ENCODE measurements around the gene USH1C.

Gene USH1C

DNA sequence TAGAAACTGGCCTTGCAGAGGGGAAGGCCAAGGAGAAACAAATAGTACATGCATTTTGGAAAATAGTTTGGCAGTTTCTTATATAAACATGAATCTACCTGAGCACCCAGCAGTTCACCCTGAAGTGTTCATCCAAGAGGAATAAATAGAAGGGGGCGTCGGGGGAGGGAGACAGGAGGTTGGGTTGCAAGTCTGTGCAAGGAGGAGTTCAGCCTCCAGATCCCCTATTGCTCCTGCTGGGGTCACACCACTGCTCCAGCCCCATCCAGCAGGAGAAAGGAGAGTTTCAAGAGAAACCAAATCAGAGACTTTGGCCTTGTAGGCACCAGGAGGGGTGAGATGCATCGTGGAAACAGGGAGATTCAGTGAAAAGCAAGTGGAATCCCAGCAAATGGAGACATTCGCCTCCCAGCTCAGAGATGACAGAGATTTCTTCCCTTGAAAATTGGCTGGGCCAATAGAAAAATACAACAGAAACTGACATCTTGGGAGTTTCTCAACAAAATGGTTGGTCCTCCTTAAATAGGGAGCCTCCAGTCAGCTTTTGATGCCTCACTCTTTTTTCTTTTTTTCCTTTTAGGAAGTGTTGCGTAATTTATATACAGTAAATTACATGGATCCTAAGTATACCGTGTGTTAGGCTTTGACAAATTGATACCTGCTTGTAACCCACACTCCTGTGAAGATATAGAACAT, 37.0 kb upstream of the USH1C start:
- H4K91ac ChIP-seq (ENCODE audit: low read length) = no peak overlapping the region
- WGBS = 73% methylated on average over 4 of the region's 6 CpGs
- H3K14ac ChIP-seq (ENCODE audit: low read length in 2 of 2) = no peak overlapping the region
- H3K4me1 ChIP-seq (ENCODE audit: control insufficient read depth, insufficient read depth, low read depth, low read length) = no peaks in the 10 kb centered on the region
- H3K4me3 ChIP-seq (ENCODE audit: insufficient read depth in 1 of 2, low read depth in 1 of 2, low read length in 2 of 2) = no peak overlapping the region
- no peak overlapping the region for H2BK120ac ChIP-seq (ENCODE audit: low read depth, low read length)
- no peak overlapping the region for H3K4me2 ChIP-seq (ENCODE audit: low read length, poor library complexity, severe bottlenecking)
- H2AFZ ChIP-seq (ENCODE audit: low read depth, low read length) = no peak overlapping the region
- H3K79me1 ChIP-seq (replicated peaks; ENCODE audit: low read length, poor library complexity, severe bottlenecking) = no peaks in the 10 kb centered on the region
- H3K23ac ChIP-seq (ENCODE audit: low read length in 2 of 2) = no peak overlapping the region
- no peak overlapping the region for H3K9ac ChIP-seq (ENCODE audit: low read length)
- peaks cover 11 to 71% of the 10 kb centered on the region in 2 experiments for H3K27me3 ChIP-seq (ENCODE audit: control insufficient read depth in 1 of 2, insufficient read depth in 1 of 2, low read length in 2 of 2)
- H2AK5ac ChIP-seq (ENCODE audit: low read length, severe bottlenecking) = no peak overlapping the region
- no peak overlapping the region for H2BK12ac ChIP-seq (ENCODE audit: low read length in 2 of 2)
- no peak overlapping the region for H3K4ac ChIP-seq (ENCODE audit: low read depth in 1 of 2, low read length in 2 of 2)
- DNase-seq = no peak
- no peak overlapping the region for H2BK15ac ChIP-seq (ENCODE audit: low read depth, poor library complexity, severe bottlenecking)
- no peak overlapping the region for H3K27ac ChIP-seq (ENCODE audit: low read length, poor library complexity, severe bottlenecking)
- no peak overlapping the region for H3K18ac ChIP-seq (ENCODE audit: low read depth in 1 of 2, low read length in 2 of 2)
- H4K8ac ChIP-seq (ENCODE audit: low read length) = no peak overlapping the region
- no peak overlapping the region for H2BK5ac ChIP-seq (ENCODE audit: low read depth, low read length, poor library complexity, severe bottlenecking)
- H3K36me3 ChIP-seq (ENCODE audit: control insufficient read depth in 1 of 2, insufficient read depth in 2 of 2, low read depth in 1 of 2, low read length in 2 of 2) = no peaks in the 10 kb centered on the region
- no peaks in the 10 kb centered on the region for H3K9me3 ChIP-seq (ENCODE audit: control insufficient read depth, low read length)

DNA sequence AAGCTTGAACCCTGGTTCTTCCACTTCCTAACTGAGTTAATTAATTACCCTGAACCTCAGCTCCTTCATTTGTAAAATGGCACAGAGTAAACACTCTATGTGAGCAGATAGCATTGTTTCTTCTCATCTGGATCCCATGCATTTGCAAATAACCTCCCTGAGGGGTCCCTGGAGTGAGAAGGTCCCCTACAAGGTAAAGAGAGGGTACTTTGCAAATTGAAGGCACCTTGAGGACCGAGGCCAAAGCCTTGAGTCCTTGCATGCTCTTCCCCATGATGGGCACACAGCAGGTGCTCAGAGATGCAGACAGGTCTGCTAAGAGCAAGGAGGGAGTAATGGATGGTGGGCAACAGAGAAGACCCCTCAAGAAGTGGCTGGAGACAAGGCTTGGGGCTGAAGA, 36.1 kb upstream of the USH1C start:
- no peaks in the 10 kb centered on the region for H3K9me3 ChIP-seq (ENCODE audit: control insufficient read depth, low read length)
- no peak overlapping the region for H2BK15ac ChIP-seq (ENCODE audit: low read depth, poor library complexity, severe bottlenecking)
- H2AFZ ChIP-seq (ENCODE audit: low read depth, low read length) = no peak overlapping the region
- no peak overlapping the region for H3K4me2 ChIP-seq (ENCODE audit: low read length, poor library complexity, severe bottlenecking)
- H3K4me1 ChIP-seq (ENCODE audit: control insufficient read depth, insufficient read depth, low read depth, low read length) = no peaks in the 10 kb centered on the region
- H3K18ac ChIP-seq (ENCODE audit: low read depth in 1 of 2, low read length in 2 of 2) = no peak overlapping the region
- no peak overlapping the region for H2BK12ac ChIP-seq (ENCODE audit: low read length in 2 of 2)
- no peak overlapping the region for H3K4me3 ChIP-seq (ENCODE audit: insufficient read depth in 1 of 2, low read depth in 1 of 2, low read length in 2 of 2)
- no peak overlapping the region for H3K9ac ChIP-seq (ENCODE audit: low read length)
- no peak overlapping the region for H2BK5ac ChIP-seq (ENCODE audit: low read depth, low read length, poor library complexity, severe bottlenecking)
- H3K27me3 ChIP-seq (ENCODE audit: control insufficient read depth in 1 of 2, insufficient read depth in 1 of 2, low read length in 2 of 2) = peaks cover 3 to 69% of the 10 kb centered on the region in 2 experiments
- H4K91ac ChIP-seq (ENCODE audit: low read length) = no peak overlapping the region
- H3K27ac ChIP-seq (ENCODE audit: low read length, poor library complexity, severe bottlenecking) = no peak overlapping the region
- no peak overlapping the region for H3K14ac ChIP-seq (ENCODE audit: low read length in 2 of 2)
- H4K8ac ChIP-seq (ENCODE audit: low read length) = no peak overlapping the region
- no peak overlapping the region for H3K4ac ChIP-seq (ENCODE audit: low read depth in 1 of 2, low read length in 2 of 2)
- H2BK120ac ChIP-seq (ENCODE audit: low read depth, low read length) = no peak overlapping the region
- H3K23ac ChIP-seq (ENCODE audit: low read length in 2 of 2) = no peak overlapping the region
- H3K79me1 ChIP-seq (replicated peaks; ENCODE audit: low read length, poor library complexity, severe bottlenecking) = no peaks in the 10 kb centered on the region
- no peak overlapping the region for H2AK5ac ChIP-seq (ENCODE audit: low read length, severe bottlenecking)
- no peaks in the 10 kb centered on the region for H3K36me3 ChIP-seq (ENCODE audit: control insufficient read depth in 1 of 2, insufficient read depth in 2 of 2, low read depth in 1 of 2, low read length in 2 of 2)
- WGBS = 25% methylated on average over 1 of the region's 1 CpG
- no peak for DNase-seq

DNA sequence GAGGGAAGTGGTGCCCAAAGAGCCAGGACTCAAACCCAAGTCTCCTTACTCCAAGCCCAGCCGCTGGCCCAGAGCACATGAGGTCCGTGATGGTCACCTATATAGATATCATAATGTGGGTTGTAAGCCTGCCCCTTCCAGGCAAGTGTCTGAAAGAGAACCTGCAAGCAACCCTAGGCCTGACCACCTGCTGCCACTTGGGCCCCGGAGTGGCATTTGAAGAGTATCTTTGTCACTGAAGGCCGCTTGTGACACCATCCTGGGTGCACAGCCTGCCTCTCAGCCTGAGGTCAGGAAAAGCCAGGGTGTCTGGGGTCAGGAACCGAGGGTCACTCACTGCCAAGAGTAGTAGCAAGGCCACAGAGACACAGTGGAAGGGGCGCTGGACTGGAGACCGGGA, 35.2 kb upstream of the USH1C start:
- Histone ChIP-seq H2AK5ac (ENCODE audit: low read length, severe bottlenecking) (no peak overlapping the region), H2BK120ac (ENCODE audit: low read depth, low read length) (no peak overlapping the region), H2BK12ac (ENCODE audit: low read length in 2 of 2) (no peak overlapping the region), H4K91ac (ENCODE audit: low read length) (no peak overlapping the region), H3K79me1 (replicated peaks; ENCODE audit: low read length, poor library complexity, severe bottlenecking) (no peaks in the 10 kb centered on the region), H3K14ac (ENCODE audit: low read length in 2 of 2) (no peak overlapping the region), H2BK5ac (ENCODE audit: low read depth, low read length, poor library complexity, severe bottlenecking) (no peak overlapping the region), H3K27ac (ENCODE audit: low read length, poor library complexity, severe bottlenecking) (no peak overlapping the region), H3K36me3 (ENCODE audit: control insufficient read depth in 1 of 2, insufficient read depth in 2 of 2, low read depth in 1 of 2, low read length in 2 of 2) (no peaks in the 10 kb centered on the region), H3K9ac (ENCODE audit: low read length) (no peak overlapping the region), H3K27me3 (ENCODE audit: control insufficient read depth in 1 of 2, insufficient read depth in 1 of 2, low read length in 2 of 2) (peaks cover 3 to 63% of the 10 kb centered on the region in 2 experiments), H2AFZ (ENCODE audit: low read depth, low read length) (no peak overlapping the region), H3K4me3 (ENCODE audit: insufficient read depth in 1 of 2, low read depth in 1 of 2, low read length in 2 of 2) (no peak overlapping the region), H3K23ac (ENCODE audit: low read length in 2 of 2) (no peak overlapping the region), H3K4me1 (ENCODE audit: control insufficient read depth, insufficient read depth, low read depth, low read length) (no peaks in the 10 kb centered on the region), H3K4me2 (ENCODE audit: low read length, poor library complexity, severe bottlenecking) (no peak overlapping the region), H3K4ac (ENCODE audit: low read depth in 1 of 2, low read length in 2 of 2) (no peak overlapping the region), H3K9me3 (ENCODE audit: control insufficient read depth, low read length) (no peaks in the 10 kb centered on the region), H2BK15ac (ENCODE audit: low read depth, poor library complexity, severe bottlenecking) (no peak overlapping the region), H4K8ac (ENCODE audit: low read length) (no peak overlapping the region), H3K18ac (ENCODE audit: low read depth in 1 of 2, low read length in 2 of 2) (no peak overlapping the region)
- DNase-seq = no peak
- WGBS = 83% methylated on average over 7 of the region's 7 CpGs

DNA sequence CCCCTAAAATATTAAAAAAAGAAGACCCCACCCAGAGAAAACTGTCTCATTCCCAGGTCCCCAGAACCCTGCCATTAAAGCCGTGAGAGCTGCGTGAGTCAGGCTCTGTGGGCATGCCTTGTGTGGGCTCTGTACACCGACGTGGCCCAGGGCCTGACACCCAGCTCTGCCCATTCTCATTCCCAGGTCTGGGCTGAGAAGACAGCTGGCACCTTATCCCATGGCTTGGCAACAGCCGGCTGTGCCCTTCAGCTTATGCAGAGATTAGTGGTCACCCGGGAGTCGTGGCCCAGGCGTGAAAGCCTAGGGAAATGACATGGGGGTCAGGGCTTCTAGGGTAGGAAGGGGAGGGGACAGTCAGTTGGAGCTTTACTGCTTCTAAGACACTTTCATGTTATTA, 34.7 kb upstream of the USH1C start:
- H3K4me3 ChIP-seq (ENCODE audit: insufficient read depth in 1 of 2, low read depth in 1 of 2, low read length in 2 of 2) = no peak overlapping the region
- no peaks in the 10 kb centered on the region for H3K9me3 ChIP-seq (ENCODE audit: control insufficient read depth, low read length)
- H3K4ac ChIP-seq (ENCODE audit: low read depth in 1 of 2, low read length in 2 of 2) = no peak overlapping the region
- H2BK5ac ChIP-seq (ENCODE audit: low read depth, low read length, poor library complexity, severe bottlenecking) = no peak overlapping the region
- H4K91ac ChIP-seq (ENCODE audit: low read length) = no peak overlapping the region
- H3K36me3 ChIP-seq (ENCODE audit: control insufficient read depth in 1 of 2, insufficient read depth in 2 of 2, low read depth in 1 of 2, low read length in 2 of 2) = no peaks in the 10 kb centered on the region
- H3K27me3 ChIP-seq (ENCODE audit: control insufficient read depth in 1 of 2, insufficient read depth in 1 of 2, low read length in 2 of 2) = peaks cover 3 to 67% of the 10 kb centered on the region in 2 experiments
- no peak overlapping the region for H3K9ac ChIP-seq (ENCODE audit: low read length)
- no peak overlapping the region for H3K4me2 ChIP-seq (ENCODE audit: low read length, poor library complexity, severe bottlenecking)
- no peak overlapping the region for H3K14ac ChIP-seq (ENCODE audit: low read length in 2 of 2)
- no peak for DNase-seq
- no peaks in the 10 kb centered on the region for H3K79me1 ChIP-seq (replicated peaks; ENCODE audit: low read length, poor library complexity, severe bottlenecking)
- H3K23ac ChIP-seq (ENCODE audit: low read length in 2 of 2) = no peak overlapping the region
- 87% methylated on average over 8 of the region's 8 CpGs for WGBS
- no peaks in the 10 kb centered on the region for H3K4me1 ChIP-seq (ENCODE audit: control insufficient read depth, insufficient read depth, low read depth, low read length)
- no peak overlapping the region for H4K8ac ChIP-seq (ENCODE audit: low read length)
- H2AK5ac ChIP-seq (ENCODE audit: low read length, severe bottlenecking) = no peak overlapping the region
- H2BK12ac ChIP-seq (ENCODE audit: low read length in 2 of 2) = no peak overlapping the region
- no peak overlapping the region for H3K27ac ChIP-seq (ENCODE audit: low read length, poor library complexity, severe bottlenecking)
- no peak overlapping the region for H2AFZ ChIP-seq (ENCODE audit: low read depth, low read length)
- no peak overlapping the region for H3K18ac ChIP-seq (ENCODE audit: low read depth in 1 of 2, low read length in 2 of 2)
- no peak overlapping the region for H2BK15ac ChIP-seq (ENCODE audit: low read depth, poor library complexity, severe bottlenecking)
- no peak overlapping the region for H2BK120ac ChIP-seq (ENCODE audit: low read depth, low read length)

All from mesenchymal stem cell (in vitro differentiated cells and primary cell).